DMS53 treated with DMSO at 0.1 percent for 48 hours (cell line): Measurements from ENCODE around the gene POMP.

ENCODE experiments used
- DNase-seq: peaks from one replicate; lab custom pipeline; 2025; ENCODE audit not compliant: unreplicated experiment; lab: John Stamatoyannopoulos, UW

Gene POMP

GRCh38 chr13:28658796-28659620 is at the start of gene POMP:
Gene POMP, plus strand, starts transcription at chr13:28659130. Its CDS starts 55 bp downstream, at chr13:28659185.
- peak; percentile 61 for DNase-seq

- no peak for DNase-seq
Observed at GRCh38 chr13:28609381-28609780, 49.5 kb upstream of the POMP start.

GRCh38 chr13:28609926-28610325 is 49.0 kb upstream of the POMP start:
- no peak for DNase-seq

- no peak for DNase-seq
Observed at GRCh38 chr13:28610996-28611395, 47.9 kb upstream of the POMP start.

GRCh38 chr13:28611654-28612131 is 47.2 kb upstream of the POMP start:
- DNase-seq, result no peak

- no peak for DNase-seq
Observed at GRCh38 chr13:28613562-28613961, 45.4 kb upstream of the POMP start.

GRCh38 chr13:28615916-28616446 is 42.9 kb upstream of the POMP start:
- no peak for DNase-seq

GRCh38 chr13:28618230-28618994 is 40.5 kb upstream of the POMP start:
- no peak for DNase-seq

GRCh38 chr13:28620011-28620830 is 38.7 kb upstream of the POMP start:
- no peak for DNase-seq

GRCh38 chr13:28621449-28621848 is 37.5 kb upstream of the POMP start:
- no peak for DNase-seq

- no peak for DNase-seq
Observed at GRCh38 chr13:28622286-28622685, 36.6 kb upstream of the POMP start.

GRCh38 chr13:28623782-28624706 is 34.9 kb upstream of the POMP start:
- no peak for DNase-seq

GRCh38 chr13:28624707-28625432 is 34.1 kb upstream of the POMP start:
- DNase-seq, result no peak

- no peak for DNase-seq
Observed at GRCh38 chr13:28626266-28626665, 32.7 kb upstream of the POMP start.

- DNase-seq, result no peak
Observed at GRCh38 chr13:28628241-28628640, 30.7 kb upstream of the POMP start.

GRCh38 chr13:28630869-28631268 is 28.1 kb upstream of the POMP start:
- DNase-seq, result no peak

- no peak for DNase-seq
Observed at GRCh38 chr13:28631801-28632200, 27.1 kb upstream of the POMP start.

GRCh38 chr13:28636069-28636468 is 22.9 kb upstream of the POMP start:
- DNase-seq, result no peak

GRCh38 chr13:28636677-28637317 is 22.1 kb upstream of the POMP start:
- DNase-seq, result peak; percentile 86
